BJ (cell line): ENCODE results near the gene GRK2. TPM values are rescaled to one million over a fixed set of nuclear protein-coding genes. Genes with fewer than 3 reads are reported as not detected.
A peak's percentile ranks its signal among the peaks of the same experiment; 100 is the strongest.

Experiments
- CTCF ChIA-PET: fragments of 350-600 bp; formaldehyde crosslinking; extraction: SDS; loops from one replicate; lab custom pipeline; 2021; ENCODE audit warnings: antibody characterized with exemption, inconsistent platforms; lab: Yijun Ruan, JAX
- POLR2A ChIA-PET: fragments of 300-600 bp; sonication (Branson Sonifier 250); formaldehyde crosslinking; extraction: SDS; loops from one replicate; lab custom pipeline; 2021; ENCODE audit warnings: antibody characterized with exemption; lab: Charles Lee
- DNase-seq: peaks from one replicate; pipeline ENCODE4 v3.0.0-alpha.2; 2011; ENCODE audit warnings: low read depth
- H3K27me3 ChIP-seq: 2 replicates; pipeline ENCODE4 v1.6.0; 2011; ENCODE audit warnings: low read length; ENCODE audit not compliant: control insufficient read depth, insufficient read depth
- H3K36me3 ChIP-seq: 2 replicates; pipeline ENCODE4 v1.5.1; 2011; ENCODE audit warnings: low read length; ENCODE audit not compliant: control insufficient read depth, insufficient read depth
- H3K4me3 ChIP-seq: 2 replicates; pipeline ENCODE4 v1.5.1; 2011; ENCODE audit warnings: low read depth, mild to moderate bottlenecking, control low read depth, low read length
- polyA plus RNA-seq: library from polyadenylated mRNA; depleted of rRNA; stranded (reverse); fragments of >200 nt; gene quantifications from 2 replicates; pipeline ENCODE4 v1.2.3, GENCODE V29; 2011
- TF ChIP-seq, protein P1 (sequence below): IDR thresholded peaks from 2 replicates; pipeline ENCODE4 v1.5.1; 2011; ENCODE audit warnings: low read depth, mild to moderate bottlenecking, control low read depth, inconsistent platforms, low read length, moderate library complexity; ENCODE audit not compliant: insufficient read depth

GRK2 gene
- polyA plus RNA-seq, 1 experiment: 31.2 TPM

GRCh38 chr11:67300756-67301312 lies 34.6 kb downstream of the GRK2 start:
- no peak overlapping the region for H3K4me3 ChIP-seq
- TF ChIP-seq, protein P1, sequence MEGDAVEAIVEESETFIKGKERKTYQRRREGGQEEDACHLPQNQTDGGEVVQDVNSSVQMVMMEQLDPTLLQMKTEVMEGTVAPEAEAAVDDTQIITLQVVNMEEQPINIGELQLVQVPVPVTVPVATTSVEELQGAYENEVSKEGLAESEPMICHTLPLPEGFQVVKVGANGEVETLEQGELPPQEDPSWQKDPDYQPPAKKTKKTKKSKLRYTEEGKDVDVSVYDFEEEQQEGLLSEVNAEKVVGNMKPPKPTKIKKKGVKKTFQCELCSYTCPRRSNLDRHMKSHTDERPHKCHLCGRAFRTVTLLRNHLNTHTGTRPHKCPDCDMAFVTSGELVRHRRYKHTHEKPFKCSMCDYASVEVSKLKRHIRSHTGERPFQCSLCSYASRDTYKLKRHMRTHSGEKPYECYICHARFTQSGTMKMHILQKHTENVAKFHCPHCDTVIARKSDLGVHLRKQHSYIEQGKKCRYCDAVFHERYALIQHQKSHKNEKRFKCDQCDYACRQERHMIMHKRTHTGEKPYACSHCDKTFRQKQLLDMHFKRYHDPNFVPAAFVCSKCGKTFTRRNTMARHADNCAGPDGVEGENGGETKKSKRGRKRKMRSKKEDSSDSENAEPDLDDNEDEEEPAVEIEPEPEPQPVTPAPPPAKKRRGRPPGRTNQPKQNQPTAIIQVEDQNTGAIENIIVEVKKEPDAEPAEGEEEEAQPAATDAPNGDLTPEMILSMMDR: no peak
- no peaks in the 10 kb centered on the region for H3K27me3 ChIP-seq
- DNase-seq: no peak
- POLR2A ChIA-PET: no interaction called here
- peaks cover 33% of the 10 kb centered on the region for H3K36me3 ChIP-seq
- CTCF ChIA-PET: interaction anchor here (0.8 to 1.0 kb wide), 2 partner anchors 39 to 220 kb away, joined by 3 to 4 read pairs; no protein-coding TSS in a partner anchor

GRCh38 chr11:67301313-67301921 lies 35.1 kb downstream of the GRK2 start:
- TF ChIP-seq, protein P1: no peak
- CTCF ChIA-PET: interaction anchor here (0.6 to 1.0 kb wide), 3 partner anchors 7 to 219 kb away, joined by 3 read pairs; no protein-coding TSS in a partner anchor
- no peak for DNase-seq
- H3K27me3 ChIP-seq: no peaks in the 10 kb centered on the region
- no peak overlapping the region for H3K4me3 ChIP-seq
- POLR2A ChIA-PET: no interaction called here
- H3K36me3 ChIP-seq: peaks cover 33% of the 10 kb centered on the region

DNA sequence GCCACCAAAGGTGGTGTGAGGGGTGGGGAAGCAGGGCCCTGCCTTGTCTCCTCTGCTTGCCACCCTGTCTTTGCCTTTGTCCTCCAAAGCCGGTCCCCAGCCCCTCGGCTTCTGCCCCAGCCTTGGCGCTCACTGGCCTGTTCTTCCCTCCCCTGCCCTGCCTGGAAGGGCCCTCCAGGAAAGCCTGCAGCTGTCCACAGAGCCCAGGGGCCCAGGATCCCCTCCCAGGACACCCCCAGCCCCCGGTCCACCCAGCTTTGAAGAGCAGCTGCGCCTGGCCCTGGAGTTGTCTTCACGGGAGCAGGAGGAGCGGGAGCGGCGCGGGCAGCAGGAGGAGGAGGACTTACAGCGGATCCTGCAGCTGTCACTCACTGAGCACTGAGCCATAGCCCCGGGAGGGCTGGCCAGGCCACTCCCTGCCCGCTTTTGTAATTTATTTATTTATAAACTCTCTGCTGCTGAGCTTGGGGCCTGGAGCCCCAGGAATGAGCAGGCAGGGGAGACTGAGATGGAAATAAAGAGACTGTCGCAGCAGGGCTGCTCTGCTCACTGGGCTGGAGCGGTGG lies 35.8 kb downstream of the GRK2 start:
- DNase-seq: no peak

GRCh38 chr11:67302571-67303131 lies 36.4 kb downstream of the GRK2 start:
- Histone ChIP-seq H3K27me3 (no peaks in the 10 kb centered on the region), H3K36me3 (peaks cover 32% of the 10 kb centered on the region), H3K4me3 (peak overlapping the region; percentile 72)
- no peak for DNase-seq
- ChIA-PET POLR2A (interaction anchor here (1.4 kb wide), 1 partner anchor 13 kb away, joined by 4 read pairs; the partner anchor contains the start of gene ANKRD13D), CTCF (interaction anchor here (0.7 to 2.3 kb wide), 12 partner anchors 8 to 221 kb away, joined by 3 to 9 read pairs (median 4); partner anchors contain the start of gene ANKRD13D)
- TF ChIP-seq, protein P1: no peak

More for the DNA sequence above, 35.8 kb downstream of the GRK2 start:
- H3K27me3 ChIP-seq: no peaks in the 10 kb centered on the region
- no peak overlapping the region for H3K4me3 ChIP-seq
- ChIA-PET POLR2A (no interaction called here), CTCF (interaction anchor here (0.6 to 2.3 kb wide), 10 partner anchors 8 to 221 kb away, joined by 3 to 6 read pairs (median 3); partner anchors contain the start of gene ANKRD13D)
- TF ChIP-seq, protein P1: no peak
- peaks cover 31% of the 10 kb centered on the region for H3K36me3 ChIP-seq
